ENCODE data around the gene TOMM22.

Gene TOMM22

DNA sequence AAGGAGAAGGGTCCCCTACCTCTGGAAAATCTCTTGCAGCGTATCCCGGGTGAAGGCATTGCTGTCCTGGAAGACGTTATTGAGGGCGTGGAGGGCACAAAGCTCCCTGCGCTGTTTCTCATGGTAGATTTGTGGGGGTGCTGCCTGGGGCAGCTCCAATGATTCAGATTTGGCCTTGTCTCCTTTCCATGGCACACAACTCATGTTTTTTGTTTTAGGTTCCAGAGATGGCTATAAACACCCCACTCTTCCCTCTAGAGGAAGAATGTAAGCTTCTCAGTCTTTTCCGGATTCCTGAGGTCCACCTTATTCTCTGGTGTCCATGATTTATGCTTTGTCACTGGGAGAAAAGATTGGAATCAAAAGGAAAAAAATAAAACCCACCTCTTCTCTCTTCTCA lies 18.0 kb downstream of the TOMM22 start:
- Histone ChIP-seq H3K9me3 (ENCODE audit: low read length) (no peaks in the 10 kb centered on the region), H3K4me3 (ENCODE audit: low read length) (peak overlapping the region; percentile 98), H2AFZ (ENCODE audit: low read depth, low read length) (no peak overlapping the region), H3K4me1 (ENCODE audit: insufficient read depth, low read length) (peaks cover 45% of the 10 kb centered on the region), H3K27me3 (ENCODE audit: insufficient read depth, low read length) (no peaks in the 10 kb centered on the region), H3K36me3 (ENCODE audit: insufficient read depth, low read length) (peaks cover 14% of the 10 kb centered on the region)

- Histone ChIP-seq H3K9me3 (ENCODE audit: low read length) (no peaks in the 10 kb centered on the region), H3K36me3 (ENCODE audit: insufficient read depth, low read length) (peaks cover 9% of the 10 kb centered on the region), H3K4me1 (ENCODE audit: insufficient read depth, low read length) (peaks cover 47% of the 10 kb centered on the region), H2AFZ (ENCODE audit: low read depth, low read length) (peak overlapping the region; percentile 83), H3K27me3 (ENCODE audit: insufficient read depth, low read length) (no peaks in the 10 kb centered on the region), H3K4me3 (ENCODE audit: low read length) (peak overlapping the region; percentile 98)
Measured at GRCh38 chr22:38700270-38700788, 18.6 kb downstream of the TOMM22 start.

DNA sequence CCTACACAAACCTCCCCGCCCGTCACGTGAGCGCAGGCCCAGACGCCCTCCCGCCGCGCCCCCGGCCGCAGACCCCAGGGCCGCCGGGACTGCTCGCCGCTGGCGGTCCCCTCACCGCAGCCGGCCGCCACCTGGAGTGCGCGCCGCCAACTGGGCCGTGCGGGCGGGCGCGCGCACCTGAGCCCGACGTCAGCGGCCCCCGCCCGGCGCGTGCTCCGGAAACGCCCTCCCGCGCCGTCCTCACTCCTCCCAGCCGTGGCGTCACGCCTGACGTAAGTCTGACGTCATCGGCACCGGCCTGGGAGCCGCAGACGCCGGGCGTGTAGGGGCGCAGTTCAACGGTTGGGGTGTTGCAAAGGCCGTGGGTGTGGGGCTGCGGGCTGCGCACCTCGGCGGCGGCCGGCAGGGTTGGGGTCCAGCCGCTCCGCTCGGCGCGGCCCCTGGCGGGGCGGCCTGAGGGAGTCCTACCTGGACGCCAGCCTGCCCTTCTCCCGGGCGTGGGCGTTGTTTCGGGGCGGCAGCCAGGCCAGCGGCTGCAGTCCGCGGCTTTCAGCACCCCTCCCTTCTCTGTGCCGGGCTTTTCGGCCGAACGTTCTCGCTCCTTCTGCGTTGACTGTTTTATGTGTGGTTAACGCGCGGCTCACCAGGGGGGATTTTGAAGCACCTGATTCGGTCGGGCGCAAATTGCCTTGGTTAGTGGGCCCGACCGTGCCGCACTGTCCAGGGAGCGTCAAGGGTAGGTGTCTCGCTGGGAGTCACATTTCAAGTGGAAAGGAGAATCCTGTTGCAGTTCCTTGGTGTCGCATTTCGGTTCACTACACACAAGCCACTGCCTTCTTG lies 19.3 kb downstream of the TOMM22 start, which contains the start of gene JOSD1:
TSS of gene JOSD1 (minus strand) at position 155 of the 840 bp plus-strand sequence. CDS start 956 bp downstream, outside the sequence.
- Histone ChIP-seq H3K27me3 (ENCODE audit: insufficient read depth, low read length) (no peaks in the 10 kb centered on the region), H2AFZ (ENCODE audit: low read depth, low read length) (peak within 1 kb of the TSS; percentile 83), H3K36me3 (ENCODE audit: insufficient read depth, low read length) (peaks cover 9% of the 10 kb centered on the region), H3K4me1 (ENCODE audit: insufficient read depth, low read length) (peaks cover 47% of the 10 kb centered on the region), H3K4me3 (ENCODE audit: low read length) (peak within 1 kb of the TSS; percentile 98), H3K9me3 (ENCODE audit: low read length) (no peaks in the 10 kb centered on the region)

DNA sequence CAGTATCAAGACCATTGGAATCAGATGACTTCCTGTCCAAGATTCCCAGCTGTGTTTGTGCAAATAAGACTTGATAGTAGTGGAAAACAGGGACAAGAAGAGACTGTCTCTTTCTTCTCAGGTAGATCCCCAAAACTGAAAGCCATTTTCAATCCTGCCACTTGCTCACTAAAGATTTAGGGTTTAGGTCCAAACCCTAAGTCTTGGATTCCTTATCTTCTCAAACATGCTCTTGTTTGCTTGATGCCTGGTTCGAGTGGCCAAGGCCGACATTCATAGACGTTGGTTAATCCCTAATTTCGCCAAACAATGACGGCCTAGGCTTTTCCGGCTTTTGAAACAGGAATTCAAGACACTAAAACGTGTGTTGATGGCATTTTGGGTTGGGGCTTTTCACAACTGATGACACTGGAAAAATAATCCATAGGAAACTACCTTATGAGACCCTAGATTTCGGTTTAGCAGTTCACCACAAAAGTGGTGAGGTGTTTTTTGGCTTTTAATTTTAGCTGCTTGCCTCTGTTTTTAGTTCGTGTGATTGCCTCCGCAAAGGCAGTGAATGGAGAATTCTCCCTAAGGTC lies 23.0 kb downstream of the TOMM22 start:
- H3K9me3 ChIP-seq (ENCODE audit: low read length): no peaks in the 10 kb centered on the region
- H3K27me3 ChIP-seq (ENCODE audit: insufficient read depth, low read length): no peaks in the 10 kb centered on the region
- peak overlapping the region; percentile 45 for H2AFZ ChIP-seq (ENCODE audit: low read depth, low read length)
- H3K4me3 ChIP-seq (ENCODE audit: low read length): peak overlapping the region; percentile 48
- peaks cover 5% of the 10 kb centered on the region for H3K36me3 ChIP-seq (ENCODE audit: insufficient read depth, low read length)
- peaks cover 30% of the 10 kb centered on the region for H3K4me1 ChIP-seq (ENCODE audit: insufficient read depth, low read length)

GRCh38 chr22:38705235-38706100 lies 23.7 kb downstream of the TOMM22 start, which contains the start of gene GTPBP1:
Gene GTPBP1 (plus strand): TSS chr22:38705944. CDS start chr22:38705956, 12 bp downstream.
- H3K36me3 ChIP-seq (ENCODE audit: insufficient read depth, low read length): peaks cover 12% of the 10 kb centered on the region
- peak within 1 kb of the TSS; percentile 45 for H2AFZ ChIP-seq (ENCODE audit: low read depth, low read length)
- H3K4me3 ChIP-seq (ENCODE audit: low read length): peak within 1 kb of the TSS; percentile 91
- H3K9me3 ChIP-seq (ENCODE audit: low read length): no peaks in the 10 kb centered on the region
- no peaks in the 10 kb centered on the region for H3K27me3 ChIP-seq (ENCODE audit: insufficient read depth, low read length)
- peaks cover 27% of the 10 kb centered on the region for H3K4me1 ChIP-seq (ENCODE audit: insufficient read depth, low read length)

- peak overlapping the region; percentile 91 for H3K4me3 ChIP-seq (ENCODE audit: low read length)
- no peaks in the 10 kb centered on the region for H3K9me3 ChIP-seq (ENCODE audit: low read length)
- H3K36me3 ChIP-seq (ENCODE audit: insufficient read depth, low read length): peaks cover 19% of the 10 kb centered on the region
- no peak overlapping the region for H2AFZ ChIP-seq (ENCODE audit: low read depth, low read length)
- H3K27me3 ChIP-seq (ENCODE audit: insufficient read depth, low read length): no peaks in the 10 kb centered on the region
- H3K4me1 ChIP-seq (ENCODE audit: insufficient read depth, low read length): peaks cover 27% of the 10 kb centered on the region
Measured at GRCh38 chr22:38706101-38706900, 24.5 kb downstream of the TOMM22 start.

DNA sequence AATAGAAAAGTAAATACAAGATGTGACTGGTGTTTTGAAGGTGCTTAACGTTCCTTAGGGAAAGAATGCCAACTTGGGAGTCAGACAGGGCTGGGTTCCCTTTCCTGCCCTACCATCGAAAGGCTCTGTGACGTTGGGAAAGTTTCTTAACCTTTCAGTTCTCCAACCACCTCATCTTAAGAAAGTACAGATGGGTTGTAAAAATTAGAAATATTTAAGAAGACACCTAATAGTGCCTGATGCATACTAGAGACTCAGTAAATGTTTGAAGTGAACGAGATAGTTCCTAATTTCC lies 25.1 kb downstream of the TOMM22 start:
- Histone ChIP-seq H3K4me3 (ENCODE audit: low read length) (peak overlapping the region; percentile 91), H3K27me3 (ENCODE audit: insufficient read depth, low read length) (no peaks in the 10 kb centered on the region), H2AFZ (ENCODE audit: low read depth, low read length) (no peak overlapping the region), H3K9me3 (ENCODE audit: low read length) (no peaks in the 10 kb centered on the region), H3K36me3 (ENCODE audit: insufficient read depth, low read length) (peaks cover 19% of the 10 kb centered on the region), H3K4me1 (ENCODE audit: insufficient read depth, low read length) (peaks cover 23% of the 10 kb centered on the region)

GRCh38 chr22:38707346-38707745 lies 25.6 kb downstream of the TOMM22 start:
- H3K36me3 ChIP-seq (ENCODE audit: insufficient read depth, low read length): peaks cover 19% of the 10 kb centered on the region

GRCh38 chr22:38707984-38708383 lies 26.2 kb downstream of the TOMM22 start:
- peaks cover 19% of the 10 kb centered on the region for H3K36me3 ChIP-seq (ENCODE audit: insufficient read depth, low read length)
- H2AFZ ChIP-seq (ENCODE audit: low read depth, low read length): no peak overlapping the region
- no peaks in the 10 kb centered on the region for H3K27me3 ChIP-seq (ENCODE audit: insufficient read depth, low read length)
- H3K4me1 ChIP-seq (ENCODE audit: insufficient read depth, low read length): peaks cover 23% of the 10 kb centered on the region
- no peaks in the 10 kb centered on the region for H3K9me3 ChIP-seq (ENCODE audit: low read length)
- H3K4me3 ChIP-seq (ENCODE audit: low read length): no peak overlapping the region

More at GRCh38 chr22:38707346-38707745, 25.6 kb downstream of the TOMM22 start:
- peaks cover 23% of the 10 kb centered on the region for H3K4me1 ChIP-seq (ENCODE audit: insufficient read depth, low read length)
- no peaks in the 10 kb centered on the region for H3K9me3 ChIP-seq (ENCODE audit: low read length)
- peak overlapping the region; percentile 91 for H3K4me3 ChIP-seq (ENCODE audit: low read length)
- no peaks in the 10 kb centered on the region for H3K27me3 ChIP-seq (ENCODE audit: insufficient read depth, low read length)
- H2AFZ ChIP-seq (ENCODE audit: low read depth, low read length): no peak overlapping the region

GRCh38 chr22:38709306-38709705 lies 27.5 kb downstream of the TOMM22 start:
- Histone ChIP-seq H3K27me3 (ENCODE audit: insufficient read depth, low read length) (no peaks in the 10 kb centered on the region), H2AFZ (ENCODE audit: low read depth, low read length) (no peak overlapping the region), H3K9me3 (ENCODE audit: low read length) (no peaks in the 10 kb centered on the region), H3K36me3 (ENCODE audit: insufficient read depth, low read length) (peaks cover 19% of the 10 kb centered on the region), H3K4me1 (ENCODE audit: insufficient read depth, low read length) (peaks cover 22% of the 10 kb centered on the region), H3K4me3 (ENCODE audit: low read length) (no peak overlapping the region)

- no peak overlapping the region for H3K4me3 ChIP-seq (ENCODE audit: low read length)
- no peak overlapping the region for H2AFZ ChIP-seq (ENCODE audit: low read depth, low read length)
- no peaks in the 10 kb centered on the region for H3K27me3 ChIP-seq (ENCODE audit: insufficient read depth, low read length)
- H3K9me3 ChIP-seq (ENCODE audit: low read length): no peaks in the 10 kb centered on the region
- peaks cover 16% of the 10 kb centered on the region for H3K4me1 ChIP-seq (ENCODE audit: insufficient read depth, low read length)
- H3K36me3 ChIP-seq (ENCODE audit: insufficient read depth, low read length): peaks cover 24% of the 10 kb centered on the region
Measured at GRCh38 chr22:38710351-38710750, 28.6 kb downstream of the TOMM22 start.

- no peak overlapping the region for H2AFZ ChIP-seq (ENCODE audit: low read depth, low read length)
- H3K4me3 ChIP-seq (ENCODE audit: low read length): no peak overlapping the region
- no peaks in the 10 kb centered on the region for H3K9me3 ChIP-seq (ENCODE audit: low read length)
- peaks cover 29% of the 10 kb centered on the region for H3K36me3 ChIP-seq (ENCODE audit: insufficient read depth, low read length)
- no peaks in the 10 kb centered on the region for H3K27me3 ChIP-seq (ENCODE audit: insufficient read depth, low read length)
- H3K4me1 ChIP-seq (ENCODE audit: insufficient read depth, low read length): peaks cover 16% of the 10 kb centered on the region
Measured at GRCh38 chr22:38710866-38711265, 29.1 kb downstream of the TOMM22 start.

All from neuron (in vitro differentiated cells).